ENCODE data around the gene CFDP1.
"Not testable (repeated sequence)": the region's sequence is repeated elsewhere in the genome, so short reads cannot be mapped to it uniquely, and the experiment has no call there.

The CFDP1 gene

GRCh38 chr16:75293772-75294171, 139.5 kb downstream of the CFDP1 start:
- no peak for DNase-seq (ENCODE audit: low read depth in 2 of 2)

DNA sequence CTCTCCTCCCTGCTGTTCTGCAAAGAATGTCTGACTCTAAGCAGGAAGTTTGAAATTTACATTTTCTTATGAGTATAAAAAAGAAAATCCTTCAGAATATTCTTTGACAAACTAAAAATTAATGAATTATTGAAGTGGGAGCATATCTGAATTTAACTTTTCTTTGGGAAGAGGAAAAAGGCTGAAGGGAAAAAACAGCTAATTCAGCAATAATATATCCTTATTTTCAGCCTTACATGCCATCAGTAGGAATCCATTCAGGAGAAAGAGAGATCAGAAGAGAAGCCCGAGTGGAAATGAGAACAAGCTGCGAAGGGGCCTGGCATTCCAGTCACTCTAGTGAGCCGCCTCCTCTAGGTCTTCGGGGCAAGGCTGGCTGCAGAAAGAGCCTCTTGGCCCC, 140.1 kb downstream of the CFDP1 start:
- no peak for DNase-seq (ENCODE audit: low read depth in 2 of 2)

DNA sequence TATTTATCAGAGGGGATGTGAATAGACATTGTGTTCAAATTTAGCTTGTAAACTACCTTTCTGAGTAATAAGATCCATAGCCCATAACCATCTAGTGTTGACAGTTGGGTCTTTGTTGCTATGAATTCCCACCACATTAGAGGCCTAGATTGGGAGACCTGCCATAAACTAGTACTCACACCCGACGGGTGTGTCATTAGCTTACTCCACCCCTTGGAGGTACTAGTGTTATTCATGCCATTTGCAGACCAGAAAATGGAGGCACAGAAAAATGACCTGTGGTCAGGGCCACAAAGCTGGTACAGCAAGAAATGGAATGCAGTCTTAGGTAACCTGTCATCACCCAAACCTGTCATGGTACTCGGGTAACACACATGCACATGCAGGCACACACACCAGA, 140.6 kb downstream of the CFDP1 start:
- no peak for DNase-seq (ENCODE audit: low read depth in 2 of 2)

DNA sequence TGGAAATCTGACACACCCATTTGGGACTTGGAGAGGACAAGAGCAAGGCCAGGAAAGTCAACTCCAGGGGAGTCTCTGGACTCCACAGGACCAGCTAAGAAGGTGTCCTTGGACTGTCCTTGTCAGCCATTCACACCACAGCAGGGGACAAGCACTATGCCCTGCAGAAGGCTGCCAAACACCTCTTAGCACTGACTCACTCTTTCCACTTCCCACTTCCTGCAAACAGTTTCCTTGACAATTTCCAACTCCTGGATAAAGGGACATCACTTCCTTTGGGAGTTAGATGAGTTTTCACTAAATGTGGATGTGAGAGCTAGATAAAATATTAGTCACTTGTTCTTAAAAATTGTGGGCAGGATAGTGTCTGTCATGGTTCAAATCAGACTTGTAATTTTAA, 144.1 kb downstream of the CFDP1 start:
- no peak for DNase-seq (ENCODE audit: low read depth in 2 of 2)

- DNase-seq (ENCODE audit: low read depth in 2 of 2), result no peak
These were observed 144.6 kb downstream of the CFDP1 start for GRCh38 chr16:75288596-75289120.

DNA sequence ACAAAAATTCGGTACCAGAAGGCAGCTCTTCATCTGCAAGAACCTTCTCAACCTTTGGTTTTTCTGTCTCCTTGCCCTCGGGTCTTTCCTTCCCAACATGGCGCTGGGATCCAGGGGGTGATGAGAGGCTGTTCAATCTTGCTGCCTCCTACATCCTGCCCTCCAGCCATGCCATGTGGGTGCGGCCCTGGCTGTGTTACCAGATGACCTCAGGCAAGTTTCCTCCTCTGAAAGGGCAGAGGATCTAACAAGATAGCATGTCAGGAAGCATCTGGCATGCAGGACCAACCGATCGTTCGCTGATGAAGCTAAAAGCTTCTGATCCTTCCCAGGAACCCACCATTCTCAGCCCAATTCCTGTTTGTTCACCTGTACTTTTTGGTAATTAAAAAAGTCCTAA, 145.1 kb downstream of the CFDP1 start:
- no peak for DNase-seq (ENCODE audit: low read depth in 2 of 2)

- no peak for DNase-seq (ENCODE audit: low read depth in 2 of 2)
These were observed 145.6 kb downstream of the CFDP1 start for GRCh38 chr16:75287708-75288107.

- no peak for DNase-seq (ENCODE audit: low read depth in 2 of 2)
These were observed 146.9 kb downstream of the CFDP1 start for GRCh38 chr16:75286389-75286788.

- DNase-seq (ENCODE audit: low read depth in 2 of 2), result no peak
These were observed 150.6 kb downstream of the CFDP1 start for GRCh38 chr16:75282466-75283281.

GRCh38 chr16:75281826-75282225, 151.5 kb downstream of the CFDP1 start:
- no peak for DNase-seq (ENCODE audit: low read depth in 2 of 2)

DNA sequence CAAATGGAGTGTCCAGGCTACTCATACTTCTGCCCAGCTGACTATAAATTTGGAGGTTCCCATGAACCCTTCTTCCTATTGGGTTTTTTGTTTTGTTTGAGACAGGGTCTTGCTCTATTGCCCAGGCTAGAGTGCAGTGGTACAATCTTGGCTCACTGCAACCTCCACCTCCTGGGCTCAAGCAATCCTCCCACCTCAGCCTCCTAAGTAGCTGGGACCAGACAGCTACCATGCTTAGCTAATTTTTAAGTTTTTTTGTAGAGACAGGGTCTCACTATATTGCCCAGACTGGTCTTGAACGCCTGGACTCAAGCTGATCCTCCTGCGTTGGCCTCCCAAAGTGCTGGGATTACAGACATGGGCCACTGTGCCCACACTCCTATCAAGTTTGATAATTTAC, 152.3 kb downstream of the CFDP1 start:
- not testable (repeated sequence) for DNase-seq (ENCODE audit: low read depth in 2 of 2)

GRCh38 chr16:75280331-75280804, 152.9 kb downstream of the CFDP1 start:
- no peak for DNase-seq (ENCODE audit: low read depth in 2 of 2)

- no peak for DNase-seq (ENCODE audit: low read depth in 2 of 2)
These were observed 154.0 kb downstream of the CFDP1 start for GRCh38 chr16:75279305-75279704.

DNA sequence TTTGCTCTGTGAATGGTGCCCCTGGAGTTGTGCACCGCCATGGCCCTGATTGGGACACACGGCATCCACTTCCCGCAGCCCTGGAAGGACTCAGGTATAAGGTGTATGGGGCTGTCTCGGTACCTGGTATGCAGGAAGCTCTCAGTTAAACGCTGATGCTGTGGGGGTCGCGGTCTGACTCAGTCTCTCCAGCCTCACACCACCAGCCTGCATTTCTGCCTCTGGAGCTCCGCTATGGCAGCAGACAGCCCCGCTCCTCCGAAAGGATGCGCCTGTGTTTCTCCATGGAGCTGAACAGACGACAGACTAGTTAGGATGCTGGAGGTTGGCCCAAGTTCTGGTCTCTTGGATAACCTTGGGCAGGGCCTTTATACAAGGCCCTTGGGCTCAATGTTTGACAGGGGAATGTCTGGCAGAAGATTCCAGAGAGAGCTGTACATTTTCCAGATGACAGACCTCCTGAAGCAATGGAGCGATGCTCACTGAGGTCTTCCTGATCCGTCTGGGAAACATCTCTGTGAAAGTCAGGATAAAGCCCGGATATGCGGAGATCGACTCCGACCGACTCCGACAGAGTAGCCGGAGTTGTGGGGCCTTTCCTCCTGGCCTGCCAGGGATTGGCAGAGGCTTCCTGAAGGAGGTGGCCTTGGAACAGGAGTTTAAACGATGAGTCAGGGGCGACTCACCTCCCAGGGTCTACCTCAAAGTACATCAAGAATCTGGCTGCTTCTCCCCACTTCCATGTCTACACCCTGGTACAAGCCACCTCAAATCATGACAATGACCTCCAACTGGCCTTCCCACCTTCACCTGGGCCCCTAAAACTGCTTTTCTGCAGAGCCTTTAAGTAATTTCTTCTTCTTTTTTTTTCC, 160.0 kb downstream of the CFDP1 start:
- DNase-seq (ENCODE audit: low read depth in 2 of 2), result no peak

DNA sequence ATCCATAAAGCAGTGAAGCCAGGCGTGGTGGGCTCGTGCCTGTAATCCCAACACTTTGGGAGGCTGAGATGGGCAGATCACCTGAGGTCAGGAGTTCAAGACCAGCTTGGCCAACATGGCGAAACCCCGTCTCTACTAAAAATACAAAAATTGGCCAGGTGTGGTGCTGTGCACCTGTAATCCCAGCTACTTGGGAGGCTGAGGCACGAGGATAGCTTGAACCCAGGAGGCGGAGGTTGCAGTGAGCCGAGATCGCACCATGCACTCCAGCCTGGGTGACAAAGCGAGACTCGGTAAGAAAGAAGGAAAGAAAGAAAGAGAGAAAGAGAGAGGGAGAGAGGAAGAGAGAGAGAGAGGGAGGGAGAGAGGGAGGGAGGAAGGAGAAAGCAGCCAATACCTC, 160.7 kb downstream of the CFDP1 start:
- DNase-seq (ENCODE audit: low read depth in 2 of 2), result not testable (repeated sequence)

DNA sequence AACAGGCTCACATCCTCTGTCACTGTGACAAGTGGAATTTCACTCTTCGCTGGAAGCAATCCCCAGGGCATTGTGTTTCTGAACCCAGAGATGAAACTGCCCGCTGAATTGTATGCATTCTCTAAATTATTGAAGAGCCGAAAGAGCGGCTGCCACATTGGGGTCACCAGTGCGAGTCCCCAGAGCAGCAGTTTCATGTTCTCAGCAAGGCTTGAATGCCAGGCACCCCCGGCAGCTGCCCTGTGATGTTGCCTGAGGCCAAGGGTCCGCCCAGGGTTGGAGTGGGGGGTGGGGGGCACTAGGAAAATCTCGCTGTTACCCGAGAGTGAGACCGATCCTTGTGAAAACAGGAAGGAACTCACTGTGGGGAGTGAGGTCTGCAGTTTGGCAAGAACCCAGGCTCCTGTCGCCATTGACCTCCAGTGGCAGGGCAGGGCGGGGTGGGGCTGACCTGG, 161.2 kb downstream of the CFDP1 start:
- DNase-seq (ENCODE audit: low read depth in 2 of 2), result no peak

- no peak for DNase-seq (ENCODE audit: low read depth in 2 of 2)
These were observed 161.7 kb downstream of the CFDP1 start for GRCh38 chr16:75271441-75272096.

- DNase-seq (ENCODE audit: low read depth in 2 of 2), result not testable (repeated sequence)
These were observed 163.9 kb downstream of the CFDP1 start for GRCh38 chr16:75269358-75269757.

DNA sequence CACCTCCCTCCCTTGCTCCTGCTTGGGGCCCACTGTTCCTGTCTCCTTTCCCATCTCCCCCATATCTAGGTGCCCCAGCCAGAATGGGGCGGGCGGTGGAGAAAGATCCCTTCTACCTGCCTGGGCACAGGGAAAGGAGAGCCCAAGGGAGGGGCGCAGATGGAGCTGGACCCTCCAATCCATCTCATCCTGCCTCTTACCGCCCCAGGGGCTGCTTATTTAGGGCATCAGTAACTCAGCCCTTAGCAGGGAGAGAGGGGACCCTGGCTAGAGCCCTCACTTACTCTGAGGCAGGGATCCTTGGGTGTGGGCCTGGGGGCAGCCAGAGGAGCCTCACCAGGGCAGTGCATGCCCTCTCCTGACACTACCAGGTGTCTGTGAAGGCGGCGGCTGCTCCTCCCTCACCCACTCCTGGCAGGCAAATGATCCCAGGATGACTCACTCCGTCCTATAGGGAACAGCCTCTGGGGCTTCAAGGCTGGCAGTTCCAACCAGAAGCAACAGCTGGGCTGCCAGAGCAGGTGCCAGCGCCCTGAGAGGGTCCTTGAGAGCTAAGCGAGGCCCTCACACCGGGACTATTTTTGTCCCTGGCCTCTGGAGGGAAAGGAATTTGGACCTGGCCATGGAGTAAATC, 165.6 kb downstream of the CFDP1 start:
- no peak for DNase-seq (ENCODE audit: low read depth in 2 of 2)

- no peak for DNase-seq (ENCODE audit: low read depth in 2 of 2)
These were observed 166.3 kb downstream of the CFDP1 start for GRCh38 chr16:75266738-75267630.
